Loucy (cell line): ENCODE measurements around the gene CHKB.
A peak's percentile ranks its signal among the peaks of the same experiment; 100 is the strongest.

Experiments used
- H2AFZ ChIP-seq: fragments of 200-600 bp; sonication (generic); 2 replicates; pipeline ENCODE4 v1.6.0; 2016; ENCODE audit warnings: antibody characterized with exemption, mild to moderate bottlenecking, low read length, moderate library complexity
- H3F3A ChIP-seq: fragments of 200-600 bp; 2 replicates; pipeline ENCODE4 v1.6.0; 2016; ENCODE audit warnings: antibody characterized with exemption, low read depth, mild to moderate bottlenecking
- H3K27me3 ChIP-seq: fragments of 200-600 bp; sonication (generic); 2 replicates; pipeline ENCODE4 v1.6.1; 2014; ENCODE audit warnings: low read length, mild to moderate bottlenecking; ENCODE audit not compliant: insufficient read depth, poor library complexity, severe bottlenecking
- H3K36me3 ChIP-seq: fragments of 200-600 bp; sonication (generic); 2 replicates; pipeline ENCODE4 v1.6.1; 2016; ENCODE audit warnings: low read length; ENCODE audit not compliant: insufficient read depth
- H3K4me1 ChIP-seq: fragments of 200-600 bp; sonication (generic); 2 replicates; pipeline ENCODE4 v1.5.1; 2014; ENCODE audit warnings: low read length, mild to moderate bottlenecking; ENCODE audit not compliant: insufficient read depth, poor library complexity, severe bottlenecking
- H3K4me2 ChIP-seq: fragments of 200-600 bp; sonication (generic); 2 replicates; pipeline ENCODE4 v1.6.0; 2014; ENCODE audit warnings: antibody characterized with exemption, low read length, low read depth, mild to moderate bottlenecking; ENCODE audit not compliant: poor library complexity, severe bottlenecking
- H3K4me3 ChIP-seq: fragments of 200-600 bp; sonication (generic); 2 replicates; pipeline ENCODE4 v1.5.1; 2014; ENCODE audit warnings: low read length, mild to moderate bottlenecking, mixed read lengths; ENCODE audit not compliant: poor library complexity, severe bottlenecking
- H3K79me2 ChIP-seq: fragments of 200-600 bp; sonication (generic); 2 replicates; pipeline ENCODE4 v1.6.1; 2014; ENCODE audit warnings: low read length; ENCODE audit not compliant: insufficient read depth
- H3K9ac ChIP-seq: fragments of 200-600 bp; sonication (generic); 2 replicates; pipeline ENCODE4 v1.6.0; 2014; ENCODE audit warnings: mild to moderate bottlenecking, low read depth, low read length, moderate library complexity; ENCODE audit not compliant: poor library complexity, severe bottlenecking
- H3K9me2 ChIP-seq: fragments of 200-600 bp; sonication (generic); replicated peaks from 2 replicates; pipeline ENCODE4 v1.6.1; 2016; ENCODE audit warnings: low read depth, low read length, mixed read lengths
- H3K9me3 ChIP-seq: fragments of 200-600 bp; sonication (generic); 2 replicates; pipeline ENCODE4 v1.6.1; 2014; ENCODE audit warnings: mild to moderate bottlenecking, antibody characterized with exemption, low read length, low read depth; ENCODE audit not compliant: insufficient read depth
- H4K20me1 ChIP-seq: fragments of 200-600 bp; sonication (generic); 2 replicates; pipeline ENCODE4 v1.6.0; 2014; ENCODE audit warnings: antibody characterized with exemption, low read length, mild to moderate bottlenecking; ENCODE audit not compliant: insufficient read depth, poor library complexity, severe bottlenecking
- CTCF ChIP-seq: fragments of 200-600 bp; sonication (generic); conservative IDR thresholded peaks from 2 replicates; pipeline ENCODE4 v1.5.1; 2014; ENCODE audit warnings: mild to moderate bottlenecking, antibody characterized with exemption, low read length
- EZH2phosphoT487 ChIP-seq: fragments of 200-600 bp; IDR thresholded peaks from 2 replicates; pipeline ENCODE4 v1.6.1; 2018; ENCODE audit warnings: antibody characterized with exemption, mild to moderate bottlenecking, moderate library complexity, borderline replicate concordance

Gene CHKB

GRCh38 chr22:50606946-50607658 lies 24.5 kb upstream of the CHKB start:
- Histone ChIP-seq H3K9me3 (no peaks in the 10 kb centered on the region), H3K36me3 (no peaks in the 10 kb centered on the region), H3K9me2 (no peaks in the 10 kb centered on the region), H3K27me3 (no peaks in the 10 kb centered on the region), H3K79me2 (no peaks in the 10 kb centered on the region), H4K20me1 (no peaks in the 10 kb centered on the region), H3K4me3 (no peak overlapping the region), H3F3A (no peaks in the 10 kb centered on the region), H3K4me2 (no peak overlapping the region), H2AFZ (no peak overlapping the region), H3K4me1 (no peaks in the 10 kb centered on the region), H3K9ac (no peak overlapping the region)
- TF ChIP-seq CTCF: no peak
- TF ChIP-seq EZH2phosphoT487: no peak

GRCh38 chr22:50606165-50606945 lies 23.7 kb upstream of the CHKB start:
- peak; percentile 44 for TF ChIP-seq CTCF
- TF ChIP-seq EZH2phosphoT487: no peak
- H3K4me3 ChIP-seq: no peak overlapping the region
- H4K20me1 ChIP-seq: no peaks in the 10 kb centered on the region
- no peak overlapping the region for H3K4me2 ChIP-seq
- no peak overlapping the region for H3K9ac ChIP-seq
- H3F3A ChIP-seq: no peaks in the 10 kb centered on the region
- H3K79me2 ChIP-seq: no peaks in the 10 kb centered on the region
- H2AFZ ChIP-seq: no peak overlapping the region
- no peaks in the 10 kb centered on the region for H3K27me3 ChIP-seq
- no peaks in the 10 kb centered on the region for H3K9me2 ChIP-seq
- no peaks in the 10 kb centered on the region for H3K9me3 ChIP-seq
- H3K4me1 ChIP-seq: no peaks in the 10 kb centered on the region
- no peaks in the 10 kb centered on the region for H3K36me3 ChIP-seq

- TF ChIP-seq CTCF (no peak), EZH2phosphoT487 (no peak)
- Histone ChIP-seq H3K27me3 (no peaks in the 10 kb centered on the region), H3K36me3 (no peaks in the 10 kb centered on the region)
These were observed 23.0 kb upstream of the CHKB start for GRCh38 chr22:50605613-50606074.

More at GRCh38 chr22:50605613-50606074, 23.0 kb upstream of the CHKB start:
- H3F3A ChIP-seq: no peaks in the 10 kb centered on the region
- H2AFZ ChIP-seq: no peak overlapping the region
- H3K4me3 ChIP-seq: no peak overlapping the region
- no peak overlapping the region for H3K9ac ChIP-seq
- H3K9me3 ChIP-seq: no peaks in the 10 kb centered on the region
- no peaks in the 10 kb centered on the region for H4K20me1 ChIP-seq
- no peaks in the 10 kb centered on the region for H3K4me1 ChIP-seq
- H3K4me2 ChIP-seq: no peak overlapping the region
- no peaks in the 10 kb centered on the region for H3K79me2 ChIP-seq
- H3K9me2 ChIP-seq: no peaks in the 10 kb centered on the region
